GM12801 (cell line): ENCODE data around the gene PTPN6.

Experiments used
- TF ChIP-seq, protein P1 (sequence below): IDR thresholded peaks from one replicate; pipeline ENCODE4 v1.5.1; 2011; ENCODE audit warnings: control low read depth; ENCODE audit not compliant: insufficient read length; ENCODE audit errors: extremely low read depth

The PTPN6 gene

DNA sequence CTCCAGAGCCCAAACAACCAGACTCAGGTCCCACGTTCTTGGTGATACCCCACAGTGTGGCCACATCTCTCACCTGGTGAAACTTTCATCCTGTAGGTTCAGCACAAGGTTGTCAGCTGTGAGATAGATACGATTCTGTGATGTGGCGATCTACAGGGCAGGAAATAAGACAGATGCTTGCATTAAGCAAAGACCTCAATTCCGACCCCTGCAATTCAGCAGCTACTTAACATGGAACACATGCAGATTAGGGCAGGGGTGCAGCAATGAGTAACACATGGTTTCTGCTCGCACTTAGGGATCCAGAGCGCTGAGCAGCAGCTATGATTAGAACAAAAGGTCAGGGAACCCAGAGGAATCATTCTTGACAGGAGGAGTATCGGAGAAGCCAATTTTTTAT lies 15.2 kb downstream of the PTPN6 start:
- TF ChIP-seq, protein P1, sequence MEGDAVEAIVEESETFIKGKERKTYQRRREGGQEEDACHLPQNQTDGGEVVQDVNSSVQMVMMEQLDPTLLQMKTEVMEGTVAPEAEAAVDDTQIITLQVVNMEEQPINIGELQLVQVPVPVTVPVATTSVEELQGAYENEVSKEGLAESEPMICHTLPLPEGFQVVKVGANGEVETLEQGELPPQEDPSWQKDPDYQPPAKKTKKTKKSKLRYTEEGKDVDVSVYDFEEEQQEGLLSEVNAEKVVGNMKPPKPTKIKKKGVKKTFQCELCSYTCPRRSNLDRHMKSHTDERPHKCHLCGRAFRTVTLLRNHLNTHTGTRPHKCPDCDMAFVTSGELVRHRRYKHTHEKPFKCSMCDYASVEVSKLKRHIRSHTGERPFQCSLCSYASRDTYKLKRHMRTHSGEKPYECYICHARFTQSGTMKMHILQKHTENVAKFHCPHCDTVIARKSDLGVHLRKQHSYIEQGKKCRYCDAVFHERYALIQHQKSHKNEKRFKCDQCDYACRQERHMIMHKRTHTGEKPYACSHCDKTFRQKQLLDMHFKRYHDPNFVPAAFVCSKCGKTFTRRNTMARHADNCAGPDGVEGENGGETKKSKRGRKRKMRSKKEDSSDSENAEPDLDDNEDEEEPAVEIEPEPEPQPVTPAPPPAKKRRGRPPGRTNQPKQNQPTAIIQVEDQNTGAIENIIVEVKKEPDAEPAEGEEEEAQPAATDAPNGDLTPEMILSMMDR: no peak

DNA sequence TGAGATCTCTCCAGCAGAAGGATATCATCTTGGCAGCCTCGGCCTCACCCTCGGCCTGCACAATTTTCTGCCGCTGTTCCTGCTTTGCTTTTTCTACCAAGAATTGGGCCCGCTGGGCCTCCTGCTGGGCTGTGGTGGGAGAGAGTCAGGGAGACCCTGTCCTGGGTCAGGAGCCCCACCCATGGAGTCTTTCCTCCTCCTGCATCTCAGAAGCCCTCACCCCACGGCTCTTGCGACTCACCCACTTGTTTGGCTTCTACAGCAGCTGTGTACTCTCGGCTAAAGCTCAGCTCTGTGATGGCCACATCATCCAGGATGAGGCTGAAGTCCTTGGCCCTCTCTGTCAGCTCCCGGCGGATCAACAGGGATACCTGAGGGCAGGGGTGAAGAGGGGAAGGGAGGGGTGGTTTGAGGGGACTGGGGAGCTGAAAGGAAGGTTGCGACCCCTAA lies 16.5 kb downstream of the PTPN6 start:
- TF ChIP-seq, protein P1: no peak

DNA sequence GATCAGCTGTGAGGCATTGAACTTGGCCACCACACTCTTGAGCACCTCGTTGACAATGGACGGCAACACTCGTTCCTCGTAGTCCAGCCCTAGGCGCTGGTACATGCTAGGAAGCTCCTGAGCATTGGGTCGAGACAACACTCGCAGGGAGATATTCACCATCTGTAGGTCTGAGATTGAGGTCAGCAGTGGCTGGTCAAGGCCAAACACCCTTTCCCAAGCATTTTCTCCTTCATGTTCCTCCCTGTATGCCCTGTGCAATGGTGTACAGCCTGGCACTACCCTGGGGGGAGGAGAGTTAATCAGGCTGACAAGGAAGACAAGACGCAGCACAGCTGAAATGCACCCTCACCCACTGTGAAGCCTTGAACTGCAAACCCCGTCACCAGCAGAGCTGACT lies 17.3 kb downstream of the PTPN6 start:
- TF ChIP-seq, protein P1: no peak

DNA sequence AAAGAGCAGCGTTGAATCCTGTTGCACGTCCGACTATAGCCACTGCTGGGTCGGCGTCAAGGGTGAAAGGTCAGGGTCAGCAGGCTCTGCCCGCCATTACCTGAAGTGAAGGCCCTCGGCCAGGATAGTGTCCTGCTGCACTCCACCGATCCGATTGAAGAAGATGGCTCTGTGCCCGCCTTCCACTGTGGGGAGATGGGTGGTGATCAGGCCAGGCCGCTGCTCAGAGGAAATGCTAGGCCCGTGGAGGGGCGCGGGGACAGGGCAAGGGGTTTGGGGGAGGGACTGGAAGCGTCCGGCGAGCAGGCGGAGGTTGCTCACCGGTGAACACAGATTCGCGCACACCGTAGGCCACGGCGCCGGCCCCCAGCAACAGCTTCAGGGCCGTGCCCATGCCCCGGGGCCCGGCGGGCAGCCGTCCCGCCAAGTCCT lies 19.0 kb downstream of the PTPN6 start:
- TF ChIP-seq, protein P1: no peak

DNA sequence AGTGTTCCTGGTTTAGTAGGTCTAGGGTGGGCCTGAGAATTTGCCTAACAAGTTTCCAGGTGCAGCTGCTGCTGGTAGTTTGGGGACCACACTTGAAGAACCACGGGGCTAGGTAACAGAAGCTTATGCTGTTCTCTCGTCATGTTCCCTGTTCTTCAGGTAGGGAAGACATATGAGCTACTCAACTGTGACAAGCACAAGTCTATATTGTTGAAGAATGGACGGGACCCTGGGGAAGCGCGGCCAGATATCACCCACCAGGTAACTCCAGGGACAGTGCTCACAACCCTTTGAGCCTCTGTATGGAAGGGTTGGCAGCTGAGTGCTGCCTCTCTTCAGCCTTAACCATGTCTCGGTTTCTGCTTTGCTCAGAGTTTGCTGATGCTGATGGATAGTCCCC lies 23.0 kb downstream of the PTPN6 start:
- TF ChIP-seq, protein P1: no peak

DNA sequence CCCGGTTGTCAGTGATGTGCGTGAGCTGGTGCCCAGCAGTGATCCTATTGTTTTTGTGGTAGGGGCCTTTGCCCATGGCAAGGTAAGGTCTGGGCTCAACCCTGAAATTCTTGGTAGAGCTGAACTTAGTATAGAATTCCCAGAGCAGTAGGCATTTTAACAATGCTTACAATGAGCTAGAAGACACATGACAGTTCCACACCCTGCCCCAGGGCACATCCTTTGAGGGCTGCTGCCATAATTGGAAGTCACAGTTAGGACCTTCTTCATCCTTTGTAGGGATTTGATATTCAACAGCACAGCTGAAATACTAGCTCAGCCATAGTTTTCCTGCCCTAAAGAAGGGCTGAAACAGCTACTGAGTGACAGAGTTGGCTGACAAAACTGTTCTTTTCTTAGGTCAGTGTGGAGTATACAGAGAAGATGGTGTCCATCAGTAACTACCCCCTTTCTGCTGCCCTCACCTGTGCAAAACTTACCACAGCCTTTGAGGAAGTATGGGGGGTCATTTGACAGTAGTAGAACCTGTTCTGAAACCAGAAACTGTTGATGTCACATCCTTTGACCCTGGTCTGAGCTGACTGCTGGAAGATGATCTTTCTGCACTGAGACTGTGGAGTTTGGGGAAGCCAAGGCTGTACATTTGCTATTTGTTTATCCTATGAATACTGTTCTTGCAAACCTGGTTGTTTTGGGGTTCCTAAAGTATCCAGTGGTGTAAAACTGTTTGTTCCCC lies 24.3 kb downstream of the PTPN6 start:
- TF ChIP-seq, protein P1: no peak

DNA sequence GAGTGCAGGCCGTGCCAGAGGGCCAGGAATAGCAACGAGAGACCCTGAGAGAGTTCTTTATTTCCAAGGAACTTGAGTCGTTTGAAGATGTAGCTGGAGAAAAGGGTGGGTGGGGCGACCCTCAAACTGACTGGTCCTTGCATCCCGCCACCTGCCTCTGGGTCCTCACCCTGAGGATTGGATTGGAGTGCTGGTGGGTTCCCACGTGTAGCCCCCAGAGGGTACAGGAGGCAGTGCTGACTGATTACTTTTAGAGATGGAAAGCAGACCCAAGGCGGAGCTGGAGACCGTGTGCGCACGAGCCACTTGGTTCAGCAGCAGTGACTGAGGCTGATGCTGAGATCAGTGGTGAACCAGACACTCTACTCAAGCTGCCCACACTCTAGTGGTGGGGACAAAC lies 26.5 kb downstream of the PTPN6 start:
- TF ChIP-seq, protein P1: no peak
